PC-3 (cell line): ENCODE results near the gene GDF11. TPM values are rescaled to one million over a fixed set of nuclear protein-coding genes. Genes with fewer than 3 reads are reported as not detected.

ENCODE experiments used
- ATAC-seq: fragments of 200-7000 bp; cut with Tn5 transposase; 2 replicates; pipeline ENCODE4 v1.9.1; 2020; ENCODE audit warnings: mild to moderate bottlenecking, moderate library complexity
- BruUV-seq: library from RNA; stranded (reverse); fragments of 400-500 nt; replicated peaks from 2 replicates; lab custom pipeline; 2021; lab: Mats Ljungman, UMichigan
- CTCF ChIA-PET: fragments of 300-600 bp; sonication (Branson Sonifier 250); formaldehyde crosslinking; loops from one replicate; lab custom pipeline; 2022; ENCODE audit warnings: antibody characterized with exemption; lab: Charles Lee
- POLR2A ChIA-PET: fragments of 300-600 bp; sonication (Branson Sonifier 250); formaldehyde crosslinking; loops from one replicate; lab custom pipeline; 2022; ENCODE audit warnings: antibody characterized with exemption; ENCODE audit not compliant: unreplicated experiment; lab: Charles Lee
- DNase-seq: peaks from one replicate; pipeline ENCODE4 v3.0.0-alpha.2; 2015
- H2AFZ ChIP-seq: fragments of 300-600 bp; sonication (generic); 2 replicates; pipeline ENCODE4 v1.6.0; 2016; ENCODE audit warnings: antibody characterized with exemption, low read length
- H3F3A ChIP-seq: fragments of 300-600 bp; sonication (generic); one replicate; pipeline ENCODE4 v1.6.0; 2017; ENCODE audit warnings: antibody characterized with exemption, low read length, control low read depth, mild to moderate bottlenecking; ENCODE audit not compliant: unreplicated experiment
- H3K27ac ChIP-seq: fragments of 300-600 bp; sonication (generic); 2 replicates; pipeline ENCODE4 v1.5.1; 2016; ENCODE audit warnings: mild to moderate bottlenecking, low read length
- H3K27me3 ChIP-seq: fragments of 300-600 bp; sonication (generic); 2 replicates; pipeline ENCODE4 v1.6.1; 2016; ENCODE audit warnings: low read length, mixed read lengths
- H3K36me3 ChIP-seq: fragments of 300-600 bp; sonication (generic); 2 replicates; pipeline ENCODE4 v1.6.1; 2016; ENCODE audit warnings: low read depth, mixed run types, low read length, mixed read lengths
- H3K4me1 ChIP-seq: fragments of 300-600 bp; sonication (generic); 2 replicates; pipeline ENCODE4 v1.5.1; 2016; ENCODE audit warnings: low read length; ENCODE audit not compliant: insufficient read depth
- H3K4me2 ChIP-seq: fragments of 300-600 bp; sonication (generic); 2 replicates; pipeline ENCODE4 v1.6.0; 2016; ENCODE audit warnings: low read length
- H3K4me3 ChIP-seq: fragments of 300-600 bp; sonication (generic); 2 replicates; pipeline ENCODE4 v1.5.1; 2016; ENCODE audit warnings: mild to moderate bottlenecking, low read length, mixed read lengths
- H3K79me2 ChIP-seq: fragments of 300-600 bp; sonication (generic); 2 replicates; pipeline ENCODE4 v1.6.1; 2017; ENCODE audit warnings: low read length, mixed read lengths
- H3K9ac ChIP-seq: fragments of 300-600 bp; sonication (generic); 2 replicates; pipeline ENCODE4 v1.6.0; 2016; ENCODE audit warnings: mild to moderate bottlenecking, low read length
- H3K9me2 ChIP-seq: fragments of 300-600 bp; sonication (generic); replicated peaks from 2 replicates; pipeline ENCODE4 v1.6.1; 2016; ENCODE audit warnings: mixed run types, low read length, mixed read lengths
- H3K9me3 ChIP-seq: fragments of 300-600 bp; sonication (generic); 2 replicates; pipeline ENCODE4 v1.6.1; 2016; ENCODE audit warnings: low read length, mixed read lengths
- H4K20me1 ChIP-seq: fragments of 300-600 bp; sonication (generic); 2 replicates; pipeline ENCODE4 v1.6.1; 2016; ENCODE audit warnings: low read length, mixed read lengths
- EZH2 ChIP-seq: fragments of 300-600 bp; sonication (generic); IDR thresholded peaks from one replicate; pipeline ENCODE4 v1.6.1; 2017; ENCODE audit warnings: antibody characterized with exemption, mild to moderate bottlenecking, low read length; ENCODE audit not compliant: unreplicated experiment
- EZH2phosphoT487 ChIP-seq: fragments of 300-600 bp; sonication (generic); IDR thresholded peaks from 2 replicates; pipeline ENCODE4 v1.6.1; 2018; ENCODE audit warnings: mild to moderate bottlenecking, antibody characterized with exemption, low read length, borderline replicate concordance
- intact Hi-C: fragments of 100-400 bp; cut with micrococcal nuclease; formaldehyde crosslinking; loops from 2 replicates; pipeline ENCODE4 v1.9.0; 2023
- total RNA-seq: library from RNA; depleted of rRNA; stranded (reverse); fragments of >200 nt; gene quantifications from 2 replicates; pipeline ENCODE4 v1.2.3, GENCODE V29; 2014
- TF ChIP-seq, protein P1 (sequence below): fragments of 300-600 bp; sonication (generic); conservative IDR thresholded peaks from 2 replicates; pipeline ENCODE4 v1.5.1; 2017; ENCODE audit warnings: antibody characterized with exemption, low read depth, mild to moderate bottlenecking, low read length

The GDF11 gene
- total RNA-seq, 1 experiment from 2014 or later, result 7.1 TPM

DNA sequence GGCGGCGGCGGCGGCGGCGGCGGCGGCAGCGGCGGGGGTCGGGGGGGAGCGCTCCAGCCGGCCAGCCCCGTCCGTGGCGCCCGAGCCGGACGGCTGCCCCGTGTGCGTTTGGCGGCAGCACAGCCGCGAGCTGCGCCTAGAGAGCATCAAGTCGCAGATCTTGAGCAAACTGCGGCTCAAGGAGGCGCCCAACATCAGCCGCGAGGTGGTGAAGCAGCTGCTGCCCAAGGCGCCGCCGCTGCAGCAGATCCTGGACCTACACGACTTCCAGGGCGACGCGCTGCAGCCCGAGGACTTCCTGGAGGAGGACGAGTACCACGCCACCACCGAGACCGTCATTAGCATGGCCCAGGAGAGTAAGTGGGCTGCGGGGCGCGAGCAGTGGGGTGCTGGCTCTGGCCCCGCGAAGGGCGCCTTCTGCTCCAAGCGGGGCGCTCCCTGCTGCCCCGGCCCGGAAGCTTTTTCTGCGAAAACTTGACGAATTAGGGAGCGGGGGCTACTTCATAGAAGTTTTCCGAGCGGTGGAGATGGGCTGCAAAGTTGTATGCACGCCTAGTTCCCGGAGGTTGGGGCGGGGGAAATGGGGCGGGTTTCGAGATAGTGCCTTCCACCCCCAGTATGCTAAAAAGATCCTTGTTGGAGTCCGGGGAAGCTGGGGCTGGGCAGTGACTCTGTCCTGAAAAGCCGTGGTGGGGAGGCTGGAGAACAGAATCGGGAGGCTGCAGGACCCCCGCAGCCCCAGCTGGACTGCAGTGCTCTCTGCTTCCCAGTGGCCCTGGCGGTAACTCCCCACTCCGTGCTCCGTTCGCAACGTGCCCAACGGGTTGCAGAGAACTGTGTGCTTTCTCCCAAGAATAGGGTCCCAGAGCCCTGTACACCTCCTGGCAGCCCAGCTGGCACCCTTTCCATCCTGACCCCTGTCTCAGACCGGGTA, 751 bp downstream of the GDF11 start:
- POLR2A ChIA-PET, result interaction anchor here (0.5 to 0.6 kb wide), 3 partner anchors 13 to 361 kb away, joined by 4 to 5 read pairs (median 5); partner anchors contain the start of gene PA2G4
- intact Hi-C loops, result loop anchor here (5.0 kb wide), 1 partner anchor 74 kb away; the partner anchor contains the start of genes ORMDL2 and SARNP
- TF ChIP-seq EZH2phosphoT487 (no peak), EZH2 (no peak)
- TF ChIP-seq, protein P1, sequence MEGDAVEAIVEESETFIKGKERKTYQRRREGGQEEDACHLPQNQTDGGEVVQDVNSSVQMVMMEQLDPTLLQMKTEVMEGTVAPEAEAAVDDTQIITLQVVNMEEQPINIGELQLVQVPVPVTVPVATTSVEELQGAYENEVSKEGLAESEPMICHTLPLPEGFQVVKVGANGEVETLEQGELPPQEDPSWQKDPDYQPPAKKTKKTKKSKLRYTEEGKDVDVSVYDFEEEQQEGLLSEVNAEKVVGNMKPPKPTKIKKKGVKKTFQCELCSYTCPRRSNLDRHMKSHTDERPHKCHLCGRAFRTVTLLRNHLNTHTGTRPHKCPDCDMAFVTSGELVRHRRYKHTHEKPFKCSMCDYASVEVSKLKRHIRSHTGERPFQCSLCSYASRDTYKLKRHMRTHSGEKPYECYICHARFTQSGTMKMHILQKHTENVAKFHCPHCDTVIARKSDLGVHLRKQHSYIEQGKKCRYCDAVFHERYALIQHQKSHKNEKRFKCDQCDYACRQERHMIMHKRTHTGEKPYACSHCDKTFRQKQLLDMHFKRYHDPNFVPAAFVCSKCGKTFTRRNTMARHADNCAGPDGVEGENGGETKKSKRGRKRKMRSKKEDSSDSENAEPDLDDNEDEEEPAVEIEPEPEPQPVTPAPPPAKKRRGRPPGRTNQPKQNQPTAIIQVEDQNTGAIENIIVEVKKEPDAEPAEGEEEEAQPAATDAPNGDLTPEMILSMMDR, result no peak; the same call in 1 of the 2 replicates
- Histone ChIP-seq H2AFZ (peak overlapping the region; percentile 95), H3K4me2 (peak overlapping the region; percentile 100), H3K36me3 (no peaks in the 10 kb centered on the region), H3F3A (no peaks in the 10 kb centered on the region), H4K20me1 (no peaks in the 10 kb centered on the region), H3K4me1 (peaks cover 13% of the 10 kb centered on the region; the same call in 1 of the 2 replicates), H3K27ac (no peak overlapping the region), H3K79me2 (no peaks in the 10 kb centered on the region), H3K27me3 (no peaks in the 10 kb centered on the region), H3K9me3 (no peaks in the 10 kb centered on the region), H3K4me3 (peak overlapping the region; percentile 87), H3K9ac (peak overlapping the region; percentile 41; the same call in 1 of the 2 replicates), H3K9me2 (no peaks in the 10 kb centered on the region)
- BruUV-seq, result TSS peak; percentile 56
- CTCF ChIA-PET, result interaction anchor here (0.6 kb wide), 1 partner anchor 172 kb away, joined by 3 read pairs; no protein-coding TSS in a partner anchor
- DNase-seq, result peak; percentile 67
- peak; percentile 66 for ATAC-seq

DNA sequence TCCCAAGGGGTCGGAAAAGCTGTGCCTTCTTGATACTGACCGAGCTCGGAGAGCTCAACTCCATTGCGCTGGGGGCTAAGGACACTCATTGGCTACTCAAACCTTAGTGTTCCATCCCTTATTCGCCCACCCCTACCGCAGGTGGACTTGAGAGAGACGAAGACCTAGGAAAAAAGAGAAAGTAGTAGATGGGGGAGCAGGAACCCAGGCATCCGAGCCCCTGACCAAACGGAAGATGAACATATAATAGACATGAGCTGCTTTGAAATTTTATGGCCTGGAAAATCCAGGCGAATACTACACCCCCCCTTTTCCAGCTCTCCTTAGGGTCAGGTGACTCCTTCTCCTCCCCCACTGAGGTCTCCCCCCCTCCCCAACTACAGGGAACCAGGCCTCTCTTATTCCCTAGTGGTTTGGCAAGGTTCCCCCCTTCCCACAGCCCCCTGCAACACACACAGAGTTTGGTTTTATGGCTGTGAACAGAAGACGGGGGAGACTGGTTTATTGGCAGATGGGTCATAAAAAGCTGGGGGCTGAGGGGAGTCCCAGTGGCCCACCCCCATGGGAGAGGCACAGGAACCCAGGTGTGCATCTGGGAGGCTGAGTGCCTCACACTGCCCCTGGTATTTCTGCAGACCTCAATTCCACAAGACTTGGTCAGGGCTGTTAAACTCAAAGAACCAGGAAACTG, 1.6 kb downstream of the GDF11 start:
- H3K36me3 ChIP-seq, result no peaks in the 10 kb centered on the region
- H3K4me1 ChIP-seq, result peaks cover 13% of the 10 kb centered on the region; the same call in 1 of the 2 replicates
- H3K9ac ChIP-seq, result peak overlapping the region; percentile 41; the same call in 1 of the 2 replicates
- H3K4me2 ChIP-seq, result peak overlapping the region; percentile 100
- TF ChIP-seq, protein P1, result no peak
- no peak for TF ChIP-seq EZH2
- no peak for TF ChIP-seq EZH2phosphoT487
- CTCF ChIA-PET, result interaction anchor here (0.6 kb wide), 1 partner anchor 171 kb away, joined by 3 read pairs; no protein-coding TSS in a partner anchor
- DNase-seq, result no peak
- no peaks in the 10 kb centered on the region for H3F3A ChIP-seq
- H2AFZ ChIP-seq, result peak overlapping the region; percentile 95
- no peaks in the 10 kb centered on the region for H3K9me3 ChIP-seq
- POLR2A ChIA-PET, result interaction anchor here (0.5 to 0.6 kb wide), 2 partner anchors 12 to 45 kb away, joined by 4 to 5 read pairs; no protein-coding TSS in a partner anchor
- H4K20me1 ChIP-seq, result no peaks in the 10 kb centered on the region
- no peaks in the 10 kb centered on the region for H3K27me3 ChIP-seq
- no peak overlapping the region for H3K27ac ChIP-seq
- peak overlapping the region; percentile 87 for H3K4me3 ChIP-seq
- intact Hi-C loops, result loop anchor here (5.0 kb wide), 1 partner anchor 73 kb away; the partner anchor contains the start of genes ORMDL2 and SARNP
- H3K79me2 ChIP-seq, result no peaks in the 10 kb centered on the region
- BruUV-seq, result no TSS peak
- ATAC-seq, result no peak
- no peaks in the 10 kb centered on the region for H3K9me2 ChIP-seq
